ENCODE measurements around the gene KDM4C.

- TF ChIP-seq CTCF (IDR thresholded peaks at IDR 0.05) (no peak), POLR2A (IDR thresholded peaks at IDR 0.05) (no peak), EP300 (IDR thresholded peaks at IDR 0.05; ENCODE audit: low read depth) (no peak), POLR2AphosphoS5 (IDR thresholded peaks at IDR 0.05) (no peak)
Observed at GRCh38 chr9:7108936-7109335, 351.2 kb downstream of the KDM4C start.
